Calu3 (cell line): Measurements from ENCODE around the gene ATP1A3. TPM values are rescaled to one million over a fixed set of nuclear protein-coding genes. Genes with fewer than 3 reads are reported as not detected.

Source experiments
- BruUV-seq: library from RNA; stranded (reverse); fragments of 400-500 nt; replicated peaks from 2 replicates; lab custom pipeline; 2021; lab: Mats Ljungman, UMichigan
- CTCF ChIA-PET: fragments of 300-600 bp; sonication (Branson Sonifier 250); formaldehyde crosslinking; loops from one replicate; lab custom pipeline; 2022; ENCODE audit warnings: antibody characterized with exemption; lab: Charles Lee
- DNase-seq: peaks from one replicate; pipeline ENCODE4 v3.0.0; 2022
- H3K27ac Mint-ChIP-seq: one replicate; pipeline ENCODE4 v1.8.0; 2022; ENCODE audit warnings: mixed read lengths; ENCODE audit not compliant: unreplicated experiment
- H3K27me3 Mint-ChIP-seq: one replicate; pipeline ENCODE4 v1.8.0; 2022; ENCODE audit warnings: mixed read lengths; ENCODE audit not compliant: unreplicated experiment
- H3K36me3 Mint-ChIP-seq: one replicate; pipeline ENCODE4 v1.8.0; 2022; ENCODE audit warnings: mild to moderate bottlenecking, moderate library complexity, mixed read lengths; ENCODE audit not compliant: insufficient read depth, unreplicated experiment
- H3K4me1 Mint-ChIP-seq: one replicate; pipeline ENCODE4 v1.8.0; 2022; ENCODE audit warnings: mild to moderate bottlenecking, low read depth, mixed read lengths; ENCODE audit not compliant: unreplicated experiment
- H3K4me3 Mint-ChIP-seq: one replicate; pipeline ENCODE4 v1.8.0; 2022; ENCODE audit warnings: mild to moderate bottlenecking, low read depth, moderate library complexity, mixed read lengths; ENCODE audit not compliant: unreplicated experiment
- H3K9me3 Mint-ChIP-seq: one replicate; pipeline ENCODE4 v1.8.0; 2022; ENCODE audit warnings: low read depth, mixed read lengths; ENCODE audit not compliant: unreplicated experiment
- intact Hi-C: fragments of 100-400 bp; cut with micrococcal nuclease; formaldehyde crosslinking; loops from one replicate; pipeline ENCODE4 v1.10.0; 2022; ENCODE audit not compliant: unreplicated experiment
- total RNA-seq: library from RNA; stranded (reverse); gene quantifications from 2 replicates; pipeline ENCODE4 v1.2.3, GENCODE V29; 2022
- TF ChIP-seq, protein P1 (sequence below): fragments of 200-600 bp; IDR thresholded peaks from one replicate; pipeline ENCODE4 v1.8.0; 2022; ENCODE audit warnings: antibody characterized with exemption; ENCODE audit not compliant: unreplicated experiment

ATP1A3 gene
- total RNA-seq, 1 experiment from 2014 or later = 1.7 TPM

- CTCF ChIA-PET = interaction anchor here (0.6 to 2.7 kb wide), 9 partner anchors 54 to 280 kb away, joined by 3 to 16 read pairs (median 5); partner anchors contain the start of gene RPS19
- TF ChIP-seq, protein P1, sequence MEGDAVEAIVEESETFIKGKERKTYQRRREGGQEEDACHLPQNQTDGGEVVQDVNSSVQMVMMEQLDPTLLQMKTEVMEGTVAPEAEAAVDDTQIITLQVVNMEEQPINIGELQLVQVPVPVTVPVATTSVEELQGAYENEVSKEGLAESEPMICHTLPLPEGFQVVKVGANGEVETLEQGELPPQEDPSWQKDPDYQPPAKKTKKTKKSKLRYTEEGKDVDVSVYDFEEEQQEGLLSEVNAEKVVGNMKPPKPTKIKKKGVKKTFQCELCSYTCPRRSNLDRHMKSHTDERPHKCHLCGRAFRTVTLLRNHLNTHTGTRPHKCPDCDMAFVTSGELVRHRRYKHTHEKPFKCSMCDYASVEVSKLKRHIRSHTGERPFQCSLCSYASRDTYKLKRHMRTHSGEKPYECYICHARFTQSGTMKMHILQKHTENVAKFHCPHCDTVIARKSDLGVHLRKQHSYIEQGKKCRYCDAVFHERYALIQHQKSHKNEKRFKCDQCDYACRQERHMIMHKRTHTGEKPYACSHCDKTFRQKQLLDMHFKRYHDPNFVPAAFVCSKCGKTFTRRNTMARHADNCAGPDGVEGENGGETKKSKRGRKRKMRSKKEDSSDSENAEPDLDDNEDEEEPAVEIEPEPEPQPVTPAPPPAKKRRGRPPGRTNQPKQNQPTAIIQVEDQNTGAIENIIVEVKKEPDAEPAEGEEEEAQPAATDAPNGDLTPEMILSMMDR = no peak
- Mint-ChIP-seq H3K36me3 (peaks cover 24% of the 10 kb centered on the region), H3K4me3 (peak overlapping the region; percentile 80), H3K27me3 (no peaks in the 10 kb centered on the region), H3K9me3 (no peaks in the 10 kb centered on the region), H3K27ac (peak overlapping the region; percentile 68), H3K4me1 (peaks cover 23% of the 10 kb centered on the region)
- no TSS peak for BruUV-seq
- intact Hi-C loops = loop anchor here (1.0 to 10.0 kb wide), 2 partner anchors 84 to 162 kb away; partner anchors contain the start of gene CEACAM3
- DNase-seq = no peak
Measured at GRCh38 chr19:41957161-41957837, 36.7 kb downstream of the ATP1A3 start.

DNA sequence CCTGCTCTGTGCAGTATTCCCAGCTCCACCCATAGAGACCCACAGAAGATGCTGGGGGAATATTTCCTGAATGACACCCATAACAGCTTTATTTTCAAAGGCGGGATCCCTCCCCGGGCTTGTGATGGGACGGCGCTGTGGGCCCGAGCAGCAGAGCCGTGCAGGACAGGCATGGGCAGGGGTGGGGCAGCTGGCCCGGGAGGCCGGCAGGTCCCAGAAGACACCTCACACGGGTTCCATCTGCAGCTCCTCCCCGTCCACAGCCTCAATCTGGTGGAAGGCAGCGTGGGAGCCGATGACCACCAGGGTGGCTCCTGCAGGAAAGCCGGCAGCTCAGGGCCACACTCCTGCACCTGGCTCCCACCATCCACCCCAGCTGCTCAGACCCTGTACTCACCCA, 37.4 kb downstream of the ATP1A3 start:
- CTCF ChIA-PET = interaction anchor here (1.3 to 2.2 kb wide), 4 partner anchors 69 to 97 kb away, joined by 3 to 16 read pairs (median 6); partner anchors contain the start of gene RPS19
- no TSS peak for BruUV-seq
- TF ChIP-seq, protein P1 = no peak
- Mint-ChIP-seq H3K27ac (no peak overlapping the region), H3K4me3 (no peak overlapping the region), H3K4me1 (peaks cover 27% of the 10 kb centered on the region), H3K9me3 (no peaks in the 10 kb centered on the region), H3K27me3 (no peaks in the 10 kb centered on the region), H3K36me3 (peaks cover 24% of the 10 kb centered on the region)
- no peak for DNase-seq
- intact Hi-C loops = loop anchor here (1.0 to 10.0 kb wide), 2 partner anchors 83 to 162 kb away; partner anchors contain the start of gene CEACAM3

GRCh38 chr19:41955521-41955920, 38.5 kb downstream of the ATP1A3 start:
- intact Hi-C loops = loop anchor here (10.0 kb wide), 1 partner anchor 161 kb away; the partner anchor contains the start of gene CEACAM3
- H3K9me3 Mint-ChIP-seq = no peaks in the 10 kb centered on the region
- no peak for DNase-seq

DNA sequence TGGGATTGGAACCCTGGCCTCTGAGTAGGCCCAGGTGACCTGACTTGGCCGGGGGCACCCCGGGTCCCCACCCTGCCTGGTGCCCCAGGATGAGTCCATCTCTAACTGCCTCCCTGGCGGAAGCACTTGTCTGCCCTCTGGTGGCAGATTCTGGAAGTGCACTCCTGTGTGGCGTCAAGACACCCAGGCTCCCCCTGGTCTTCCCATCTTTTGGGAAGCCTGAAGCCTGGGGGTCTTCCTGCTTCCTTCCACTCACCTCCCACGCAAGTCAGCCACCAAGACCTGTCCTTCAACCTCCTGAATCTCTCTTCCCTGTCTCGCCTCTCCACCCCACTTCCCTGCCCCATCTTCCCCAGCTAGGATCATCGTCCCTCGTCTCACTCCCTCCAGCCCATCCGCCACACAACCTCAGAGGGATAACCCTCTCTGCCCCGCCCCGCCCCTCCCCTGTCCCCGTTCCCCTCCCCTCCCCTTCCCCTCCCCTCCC, 42.3 kb downstream of the ATP1A3 start:
- Mint-ChIP-seq H3K4me3 (peak overlapping the region; percentile 6), H3K4me1 (peaks cover 7% of the 10 kb centered on the region), H3K27me3 (no peaks in the 10 kb centered on the region), H3K36me3 (no peaks in the 10 kb centered on the region), H3K9me3 (no peaks in the 10 kb centered on the region), H3K27ac (no peak overlapping the region)
- CTCF ChIA-PET = interaction anchor here (0.6 to 1.4 kb wide), 2 partner anchors 77 to 79 kb away, joined by 3 to 9 read pairs; no protein-coding TSS in a partner anchor
- no TSS peak for BruUV-seq
- TF ChIP-seq, protein P1 = peak; percentile 100
- intact Hi-C loops = loop anchor here (1.0 to 10.0 kb wide), 2 partner anchors 78 to 157 kb away; partner anchors contain the start of gene CEACAM3
- peak; percentile 89 for DNase-seq

More at GRCh38 chr19:41955521-41955920, 38.5 kb downstream of the ATP1A3 start:
- H3K36me3 Mint-ChIP-seq = peaks cover 24% of the 10 kb centered on the region
- peaks cover 30% of the 10 kb centered on the region for H3K4me1 Mint-ChIP-seq
- no TSS peak for BruUV-seq
- no peak overlapping the region for H3K4me3 Mint-ChIP-seq
- no peak overlapping the region for H3K27ac Mint-ChIP-seq
- CTCF ChIA-PET = interaction anchor here (1.3 kb wide), 1 partner anchor 67 kb away, joined by 3 read pairs; no protein-coding TSS in a partner anchor
- TF ChIP-seq, protein P1 = no peak
- H3K27me3 Mint-ChIP-seq = no peaks in the 10 kb centered on the region
